ENCODE results near the gene OR2Z1.

GRCh38 chr19:8702350-8702749, 19.1 kb upstream of the OR2Z1 start:
- no peak for TF ChIP-seq POLR2A (IDR thresholded peaks at IDR 0.05)
- no peak for TF ChIP-seq CTCF (IDR thresholded peaks at IDR 0.05)
